UCSD-AML1 (cell line): ENCODE measurements around the gene CD58.

ENCODE experiments used
- DNase-seq: peaks from one replicate; lab custom pipeline; 2025; ENCODE audit not compliant: unreplicated experiment; lab: John Stamatoyannopoulos, UW

CD58 gene

DNA sequence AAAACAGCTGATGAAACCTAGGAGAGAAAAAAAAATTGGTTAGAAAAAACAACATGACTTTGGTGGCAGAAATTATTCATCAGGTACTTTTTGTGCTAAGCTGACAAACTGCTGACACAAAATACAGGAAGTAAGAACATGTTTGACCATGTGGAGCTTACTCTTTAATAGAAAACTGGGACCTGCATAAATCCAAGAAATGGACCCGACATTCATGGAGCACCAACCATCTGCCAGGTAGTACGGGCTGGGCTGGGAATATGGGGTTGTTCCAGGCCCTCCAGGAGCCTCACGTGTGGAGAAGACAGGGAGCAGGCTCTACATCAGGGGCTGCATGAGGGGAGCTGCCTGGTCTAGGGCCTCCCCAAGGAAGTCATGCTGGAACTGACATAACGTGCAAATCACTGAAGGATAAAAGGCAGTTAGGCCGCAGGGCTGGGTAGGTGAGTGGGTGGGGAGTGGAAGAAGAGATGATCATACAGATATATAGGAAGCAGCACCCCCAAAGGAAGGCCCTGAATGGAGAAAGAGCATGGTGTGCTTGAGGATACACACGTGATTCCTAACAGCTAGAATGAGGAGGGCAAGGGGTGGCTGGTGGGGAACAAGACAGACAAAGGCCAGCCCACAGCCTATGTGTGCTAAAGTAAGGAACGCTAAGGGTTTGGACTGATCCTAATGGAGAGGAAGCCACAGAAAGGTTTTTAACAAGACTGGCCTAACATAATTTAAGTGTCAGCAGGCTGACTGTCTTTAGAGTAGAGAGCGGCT lies 26.1 kb downstream of the CD58 start:
- DNase-seq, result no peak

DNA sequence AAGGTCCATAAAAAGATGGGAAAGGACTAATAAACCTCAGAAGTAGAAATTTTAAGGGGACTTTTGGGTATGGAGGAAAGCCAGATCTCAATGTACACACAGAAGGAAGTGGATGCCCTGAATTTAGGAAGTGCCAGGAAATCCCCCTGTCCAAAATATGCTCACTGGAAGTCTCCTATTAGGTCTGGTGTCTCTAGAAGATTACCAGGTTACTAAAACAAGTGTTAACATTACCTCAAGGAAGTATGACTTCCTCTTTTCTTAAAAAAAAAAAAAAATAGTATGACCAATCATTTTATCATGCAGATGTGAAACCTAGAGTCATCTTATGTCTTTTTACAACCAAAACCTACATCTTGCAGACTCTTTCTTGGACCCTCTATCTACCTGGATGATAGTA lies 30.7 kb downstream of the CD58 start:
- no peak for DNase-seq

- no peak for DNase-seq
Measured at GRCh38 chr1:116538544-116538943, 32.3 kb downstream of the CD58 start.

DNA sequence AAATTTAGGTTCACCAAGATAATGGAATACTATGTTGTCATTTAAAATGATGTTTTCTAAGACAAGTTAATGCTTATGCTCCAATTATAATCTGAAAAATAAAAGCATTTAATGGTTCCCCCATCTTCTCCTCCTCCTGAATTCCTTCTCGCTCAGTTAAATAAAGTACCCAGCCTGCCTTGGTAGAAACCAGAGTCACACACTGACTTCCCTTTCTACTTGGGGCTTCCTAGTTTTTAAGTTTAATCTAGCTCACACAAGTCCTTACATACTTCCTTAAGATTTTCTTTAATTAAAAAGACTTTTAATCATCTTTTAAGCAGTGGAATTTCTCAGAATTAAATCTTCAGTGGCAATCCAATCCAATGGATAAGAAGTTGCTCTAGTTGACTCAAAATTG lies 32.9 kb downstream of the CD58 start:
- DNase-seq, result no peak

- DNase-seq, result no peak
Measured at GRCh38 chr1:116537040-116537831, 33.6 kb downstream of the CD58 start.

DNA sequence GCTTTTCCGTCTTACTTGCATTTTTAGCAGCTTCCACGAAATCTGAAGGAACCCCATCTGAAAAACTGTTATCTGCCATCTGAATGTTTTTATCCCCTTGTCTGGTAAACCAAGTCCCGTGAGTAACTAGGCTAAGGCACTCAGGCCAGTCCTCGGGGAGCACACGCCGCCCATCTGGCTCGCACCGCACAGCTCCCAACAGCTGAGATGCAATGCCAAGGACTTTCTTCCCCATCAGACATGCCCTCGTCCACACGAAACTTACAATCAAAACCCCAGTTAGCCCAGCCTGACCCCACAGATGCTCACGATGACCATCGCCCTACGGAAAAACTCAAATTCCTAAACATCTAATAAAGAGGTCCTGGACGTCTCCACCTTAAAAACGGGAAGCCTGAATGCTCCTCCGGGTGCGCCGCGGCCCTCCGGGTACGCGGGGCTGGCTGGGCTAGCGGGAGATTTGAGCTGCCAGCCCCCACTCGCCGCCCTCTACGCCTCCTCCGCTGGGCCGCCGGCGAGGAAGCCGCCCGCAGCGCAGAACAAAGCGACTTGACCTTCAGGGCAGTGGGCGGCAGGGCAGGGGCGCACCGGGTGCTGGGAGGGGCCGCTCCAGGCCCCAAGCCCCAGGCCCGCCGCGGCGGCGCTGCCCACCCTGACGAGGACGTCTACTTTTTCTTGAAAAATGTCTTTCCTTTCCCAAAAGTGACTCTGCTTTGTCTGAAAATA lies 36.6 kb downstream of the CD58 start:
- no peak for DNase-seq

DNA sequence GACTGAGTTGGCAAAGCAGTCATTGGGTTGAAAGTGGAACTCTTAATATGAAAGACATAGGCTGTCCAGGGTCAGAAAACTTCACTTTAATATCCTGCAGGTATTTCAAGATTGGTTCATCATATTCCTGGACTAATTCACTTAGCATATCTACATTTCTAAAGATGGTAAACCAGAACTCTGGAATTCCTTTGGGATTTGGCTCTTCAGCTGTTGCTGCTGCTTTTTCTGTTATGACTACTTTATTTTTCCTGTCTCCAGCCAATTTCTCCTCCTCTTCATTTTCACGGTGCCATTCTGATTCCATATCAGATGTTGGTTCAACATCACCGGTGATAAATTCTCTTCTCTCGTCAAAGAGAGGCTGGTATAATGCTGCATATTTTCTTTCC lies 37.4 kb downstream of the CD58 start:
- no peak for DNase-seq

DNA sequence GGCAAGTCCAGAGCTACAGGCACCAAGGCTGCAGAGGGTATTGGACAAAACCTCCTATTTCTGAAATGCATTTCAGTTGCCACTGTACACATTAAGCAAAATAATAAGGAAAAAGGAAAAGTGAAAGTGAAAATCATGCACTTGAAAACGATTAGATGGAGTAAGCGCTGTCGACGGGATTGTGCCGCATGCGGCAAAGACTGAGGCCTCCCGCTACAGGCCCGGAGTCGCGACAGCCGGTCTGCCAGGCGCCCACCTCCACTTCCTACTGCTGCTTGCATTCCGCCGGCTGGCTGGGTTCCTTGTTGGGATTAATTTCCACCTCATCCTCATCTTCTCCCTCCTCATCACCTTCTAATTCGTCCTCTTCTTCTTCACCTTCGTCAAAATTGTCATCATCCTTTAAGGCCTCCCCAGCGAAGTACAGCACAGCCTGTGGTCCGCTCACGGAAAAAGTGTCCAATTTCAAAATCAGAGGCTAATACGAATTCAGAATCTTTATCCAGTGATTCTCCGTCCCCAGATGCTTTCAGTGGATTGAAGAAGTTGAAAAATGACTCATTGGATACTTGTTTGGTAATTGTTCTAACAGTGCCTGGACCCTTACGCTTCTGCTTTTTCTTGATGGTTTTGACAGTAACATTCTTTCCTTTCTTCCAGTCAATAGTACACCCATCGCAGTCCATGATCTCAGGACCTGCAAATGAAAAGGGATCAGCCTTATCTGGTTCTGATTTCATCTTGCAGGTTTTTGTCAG lies 38.0 kb downstream of the CD58 start:
- DNase-seq, result no peak

- no peak for DNase-seq
Measured at GRCh38 chr1:116531917-116532316, 38.9 kb downstream of the CD58 start.

DNA sequence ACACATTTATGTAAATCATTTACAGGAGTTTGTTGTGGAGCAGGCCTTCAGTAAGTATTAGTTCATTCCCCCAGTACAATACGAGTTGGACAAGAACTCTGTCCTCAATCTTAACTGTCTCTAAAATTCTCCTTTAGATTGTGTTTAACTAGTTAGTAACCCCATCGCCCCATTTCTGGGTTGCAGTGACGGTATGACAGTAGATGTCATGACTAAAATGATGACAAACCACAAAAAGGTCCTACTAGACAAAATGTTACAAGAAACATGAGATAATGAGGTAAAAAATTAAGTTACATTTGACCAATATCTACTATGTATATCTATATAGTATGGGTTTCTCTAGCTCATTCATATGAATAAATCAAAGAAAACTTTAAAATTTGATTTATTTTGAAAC lies 41.1 kb downstream of the CD58 start:
- DNase-seq, result no peak

DNA sequence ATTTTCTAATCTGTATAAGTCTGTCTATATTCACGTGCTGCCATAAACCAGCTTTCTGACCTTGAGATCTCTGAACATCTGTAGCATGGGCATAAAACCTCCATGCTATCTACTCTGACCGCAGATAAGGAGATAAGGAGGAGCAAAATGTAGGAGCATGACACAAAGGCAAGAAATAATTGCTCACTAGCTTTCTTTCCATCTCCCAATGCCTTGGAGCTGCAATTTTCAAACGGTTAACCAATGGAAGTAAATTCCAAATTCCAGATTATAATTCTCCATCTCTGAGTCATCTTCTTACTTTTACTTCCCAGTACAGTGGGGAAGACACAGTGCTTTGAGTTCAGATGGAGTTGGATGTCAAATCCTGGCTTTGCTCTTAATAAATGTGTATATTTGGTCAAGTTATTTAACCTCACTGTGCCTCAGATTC lies 41.6 kb downstream of the CD58 start:
- no peak for DNase-seq

DNA sequence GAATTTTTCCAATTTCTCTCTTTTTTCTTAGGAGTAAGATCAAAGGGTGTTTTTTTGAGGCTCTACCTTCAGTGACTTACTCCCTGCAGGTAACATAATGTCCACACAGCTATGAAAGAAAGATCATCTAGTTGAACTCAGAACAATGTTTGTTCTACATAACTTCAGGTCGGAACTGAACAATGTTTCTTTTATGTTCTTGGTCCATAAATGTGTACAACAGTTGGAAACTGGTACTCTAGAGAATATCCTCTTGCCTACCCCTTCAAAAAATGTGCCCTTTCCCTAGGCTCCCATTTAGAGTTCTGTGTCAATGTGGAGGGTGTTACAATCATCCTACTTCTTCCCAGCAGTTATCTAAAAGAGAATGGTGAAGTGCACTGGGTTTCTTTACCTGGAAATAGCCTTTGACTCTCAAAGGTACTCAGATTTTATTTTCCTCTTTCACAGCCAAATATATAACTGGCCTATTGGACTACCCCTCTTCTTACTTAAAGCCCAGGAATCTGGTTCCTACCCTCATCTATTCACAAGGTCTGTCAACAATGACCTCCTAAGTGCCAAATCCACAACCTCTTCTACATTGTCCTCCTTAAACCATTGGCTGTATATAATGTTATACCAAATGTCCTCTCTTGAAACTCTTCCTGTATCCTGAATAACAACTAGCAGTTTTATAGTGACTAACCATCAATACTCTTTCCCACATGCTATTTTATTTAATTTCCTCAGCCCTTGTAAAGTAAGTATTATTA lies 42.3 kb downstream of the CD58 start:
- no peak for DNase-seq

- DNase-seq, result no peak
Measured at GRCh38 chr1:116525440-116525839, 45.4 kb downstream of the CD58 start.

- DNase-seq, result no peak
Measured at GRCh38 chr1:116521186-116521585, 49.6 kb downstream of the CD58 start.

GRCh38 chr1:116518400-116518799 lies 52.4 kb downstream of the CD58 start:
- DNase-seq, result no peak

DNA sequence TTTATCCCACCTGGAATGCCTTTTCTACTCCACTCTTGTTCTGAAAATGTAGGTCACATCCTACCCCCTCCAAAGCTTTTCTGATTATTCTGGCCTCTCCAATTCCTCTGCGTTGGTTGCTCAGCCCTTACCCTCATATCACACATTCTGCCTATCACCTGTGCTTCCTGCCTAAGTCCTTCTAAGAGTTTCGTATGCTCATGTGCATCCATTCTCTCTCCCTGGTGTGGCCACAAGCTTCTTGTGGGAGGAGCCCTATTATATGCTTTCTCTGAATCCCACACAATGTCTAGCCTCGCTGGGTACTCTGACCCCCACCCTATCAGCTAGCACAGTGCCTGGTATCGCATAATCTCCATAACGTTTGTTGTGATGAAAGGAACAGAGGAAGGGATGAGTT lies 54.2 kb downstream of the CD58 start:
- DNase-seq, result no peak

GRCh38 chr1:116515702-116516101 lies 55.1 kb downstream of the CD58 start:
- peak; percentile 47 for DNase-seq

GRCh38 chr1:116514708-116515525 lies 55.9 kb downstream of the CD58 start:
- peak; percentile 74 for DNase-seq

DNA sequence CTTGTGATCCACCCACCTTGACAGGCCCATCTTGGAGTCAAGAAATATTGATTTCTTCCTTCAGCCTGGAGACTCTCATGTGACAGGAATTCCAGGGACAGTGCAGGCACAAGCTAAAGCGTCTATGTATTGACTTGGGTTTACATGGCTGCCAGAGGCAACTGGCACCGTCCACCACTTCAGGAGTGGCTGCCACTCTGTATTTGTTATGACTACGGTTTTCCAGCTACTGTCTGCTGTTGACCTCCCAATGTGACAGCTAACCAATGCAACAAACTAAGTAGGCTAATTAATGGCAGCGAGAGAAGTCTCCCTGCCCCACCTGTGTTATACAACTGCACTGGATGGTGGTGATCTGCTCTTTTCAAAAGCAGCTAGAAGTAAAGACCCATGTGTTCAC lies 56.9 kb downstream of the CD58 start:
- no peak for DNase-seq
